HUDEP-2 (cell line): Measurements from ENCODE around the gene ST3GAL2.

Experiments used
- DNase-seq, 76 experiments: peaks; one replicate each; lab custom pipeline; 2025; ENCODE audit not compliant: unreplicated experiment in 76 of 76; lab: John Stamatoyannopoulos, UW

Gene ST3GAL2

DNA sequence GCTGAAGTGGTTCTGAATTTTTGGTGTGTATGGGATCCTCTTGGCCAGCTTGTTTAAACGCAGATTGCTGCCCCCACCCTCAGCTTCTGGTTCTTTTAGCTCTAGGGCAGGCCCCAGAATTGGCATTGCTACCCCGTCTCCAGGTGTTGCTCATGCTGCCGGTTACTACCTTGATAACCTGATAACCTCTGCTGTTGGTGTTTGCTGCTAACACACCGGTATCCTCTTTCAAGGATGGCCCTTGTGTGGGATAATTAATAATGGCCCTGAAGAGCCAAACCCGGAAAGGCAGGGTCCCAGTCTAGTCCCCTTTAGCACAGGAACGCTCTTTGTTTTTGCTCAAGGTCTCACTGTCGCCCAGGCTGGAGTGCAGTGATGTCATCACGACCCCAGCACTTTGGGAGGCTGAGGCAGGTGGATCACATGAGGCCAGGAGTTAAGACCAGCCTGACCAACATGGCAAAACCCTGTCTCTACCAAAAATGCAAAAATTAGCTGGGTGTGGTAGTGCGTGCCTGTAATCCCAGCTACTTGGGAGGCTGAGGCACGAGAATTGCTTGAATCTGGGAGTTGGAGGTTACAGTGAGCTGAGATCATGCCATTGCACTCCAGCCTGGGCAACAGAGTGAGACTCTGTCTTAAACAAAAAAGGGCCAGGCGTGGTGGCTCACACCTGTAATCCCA is 1.3 kb upstream of the ST3GAL2 start:
- DNase-seq, result no peak

DNA sequence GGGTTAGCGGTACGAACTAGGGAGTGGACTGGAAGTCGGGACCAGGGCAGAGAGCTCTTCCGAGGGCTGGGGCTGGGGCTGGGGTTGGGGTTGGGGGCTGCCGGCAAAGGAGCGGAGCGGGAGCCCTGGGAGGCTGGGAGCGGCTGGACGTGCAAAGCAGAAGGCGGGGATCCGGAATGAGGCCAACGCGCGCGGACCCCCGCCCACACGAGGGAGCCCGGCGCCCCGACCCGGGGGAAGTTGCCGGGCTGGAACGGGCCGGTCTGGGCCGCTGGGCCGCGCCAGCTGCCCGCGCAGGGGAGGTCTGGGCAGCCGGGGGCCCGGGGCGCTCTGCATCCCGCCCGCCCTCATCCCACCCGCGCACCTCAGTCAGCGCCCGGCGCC is 323 bp downstream of the ST3GAL2 start:
- DNase-seq, result peak in 2 of 76 experiments; percentile 42 to 49

DNA sequence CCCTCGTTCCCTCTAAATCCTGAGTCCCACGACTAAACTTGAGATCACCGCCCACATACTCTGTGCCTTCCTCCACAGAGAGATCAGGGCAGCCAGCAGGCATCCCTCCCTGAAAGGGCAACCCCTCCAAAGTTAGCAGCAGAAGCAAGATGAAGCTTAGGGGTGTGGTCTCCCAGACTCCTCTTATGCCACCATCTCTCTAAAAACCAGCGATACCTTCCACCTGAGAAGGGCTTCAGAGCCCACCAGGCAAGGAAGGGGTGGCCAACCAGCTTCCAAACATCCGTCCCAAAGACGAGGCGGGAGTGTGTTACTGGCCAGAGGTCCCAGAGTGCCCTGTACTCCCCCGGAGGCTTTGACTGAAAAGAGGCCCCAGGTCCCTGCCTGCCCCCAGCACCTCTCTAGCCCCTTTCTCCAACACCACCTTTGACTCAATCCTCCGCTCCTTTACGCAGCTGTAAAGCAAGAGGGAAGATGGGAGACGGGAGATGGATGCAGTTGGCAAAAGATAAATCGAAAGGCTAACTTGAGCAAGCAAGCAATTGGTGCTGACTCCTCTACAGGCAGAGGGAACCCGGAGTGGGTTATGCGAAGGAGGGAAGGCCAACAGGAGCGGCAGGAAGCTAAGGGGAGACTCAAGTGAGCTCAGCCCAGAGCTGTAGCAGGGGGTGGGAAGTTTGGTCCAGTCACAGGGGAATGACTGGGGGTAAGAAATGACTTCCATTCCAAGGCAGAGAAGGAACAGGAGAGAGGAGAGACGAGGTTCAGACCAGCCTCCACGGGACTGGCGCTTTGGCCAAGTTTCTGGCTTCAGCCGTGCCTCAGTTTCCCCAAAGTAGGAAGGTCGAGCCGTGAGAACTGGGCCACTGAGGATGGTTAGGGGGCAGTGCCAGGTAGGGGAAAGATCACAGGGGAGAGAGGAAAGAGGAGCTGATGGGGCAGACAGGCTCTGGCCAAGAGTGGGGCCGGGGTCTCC is 1.0 kb downstream of the ST3GAL2 start:
- peak in 9 of 76 experiments; percentile 11 to 30 (median 19) for DNase-seq

DNA sequence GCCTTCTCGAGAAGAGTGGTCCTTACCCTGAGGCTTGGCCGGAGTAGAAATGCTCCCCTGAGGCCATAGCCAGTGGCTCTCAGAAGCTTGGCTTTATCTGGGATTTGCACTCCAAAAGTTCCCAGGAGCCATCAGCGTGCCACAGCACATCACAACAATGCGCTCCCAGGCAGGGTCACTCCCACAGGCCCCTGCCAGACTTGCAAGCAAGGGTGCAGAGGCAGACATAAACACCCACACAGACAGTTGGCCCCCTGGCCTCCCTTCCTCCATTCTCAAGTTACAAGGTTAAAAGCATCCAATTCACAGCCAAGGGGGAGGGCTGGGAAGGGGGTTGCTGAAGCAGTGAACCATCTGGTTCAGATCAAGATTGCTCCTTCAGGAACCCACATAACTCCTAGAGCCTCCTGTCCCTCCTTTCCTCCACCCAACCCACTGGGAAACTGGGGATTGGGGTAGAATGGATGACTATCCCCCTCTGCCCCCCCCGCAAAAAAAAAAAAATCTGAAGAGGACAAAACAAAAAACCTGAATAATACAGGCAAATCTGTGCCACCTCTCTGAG is 1.8 kb downstream of the ST3GAL2 start:
- DNase-seq, result peak in 2 of 76 experiments; percentile 25 to 36

DNA sequence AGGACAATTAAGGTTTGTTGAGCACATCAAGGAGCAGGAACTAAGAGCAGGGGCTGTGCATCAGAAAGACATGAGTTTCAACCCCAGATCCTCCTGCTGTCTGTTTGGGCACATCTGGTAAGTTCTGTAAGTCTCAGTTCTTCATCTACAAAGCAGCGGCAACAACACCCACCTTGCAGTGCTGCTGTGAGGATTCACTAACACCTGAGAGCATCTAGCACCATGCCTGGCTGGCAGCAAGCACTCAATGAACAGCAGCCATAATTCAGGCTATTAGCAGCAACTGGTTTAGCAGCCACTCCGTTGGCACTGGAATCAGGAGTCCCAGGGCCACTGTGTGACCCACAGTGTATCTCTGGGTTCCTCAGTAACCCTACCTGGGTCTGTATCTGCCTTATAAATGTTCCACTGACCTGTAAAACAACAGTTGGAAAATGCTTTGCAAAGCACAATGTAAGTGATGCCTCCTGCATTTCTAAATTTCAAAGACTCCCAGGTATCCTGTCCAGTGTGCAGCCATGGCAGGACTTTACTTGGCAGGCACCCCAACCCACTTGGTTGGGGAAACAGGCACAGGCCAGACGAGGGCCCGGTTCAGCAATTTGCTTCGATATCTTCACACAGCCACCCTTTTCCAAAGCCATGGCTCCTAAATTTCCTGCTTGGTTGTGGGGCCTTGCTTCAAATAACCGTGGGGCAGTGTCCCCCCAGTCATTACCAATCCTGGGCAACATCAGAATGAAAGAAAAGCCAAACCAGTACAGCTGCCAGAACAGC is 4.2 kb downstream of the ST3GAL2 start:
- no peak for DNase-seq

DNA sequence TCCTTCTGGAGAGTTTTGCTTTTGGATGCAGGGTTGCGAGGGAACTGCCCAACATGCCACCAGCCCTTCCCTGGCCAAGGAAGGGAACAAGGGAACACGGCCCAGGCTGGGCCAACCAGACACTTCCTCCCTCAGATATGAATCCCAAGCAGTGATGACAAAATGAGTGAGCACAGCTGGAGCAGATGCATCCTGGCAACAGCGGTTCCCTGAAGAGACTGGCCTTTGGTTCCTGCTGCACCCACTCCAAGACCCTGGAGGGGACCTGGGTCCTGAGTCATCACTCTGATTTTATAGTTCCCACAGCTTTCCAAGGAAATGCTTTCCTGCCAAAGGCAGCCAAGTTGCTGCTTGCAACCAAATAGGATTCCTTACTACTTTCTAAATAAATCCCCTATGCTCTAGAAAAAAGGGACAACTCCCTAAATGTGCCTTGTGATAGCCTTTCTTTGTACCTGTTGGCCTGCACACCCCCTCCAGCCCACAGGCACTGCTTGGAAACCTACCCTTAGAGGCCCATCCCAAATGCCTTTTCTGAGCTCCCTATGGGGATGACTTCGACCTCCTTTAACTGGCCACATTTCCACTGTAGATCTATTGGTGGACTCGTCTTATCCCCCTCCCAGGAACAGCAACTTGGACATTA is 5.3 kb downstream of the ST3GAL2 start:
- no peak for DNase-seq

DNA sequence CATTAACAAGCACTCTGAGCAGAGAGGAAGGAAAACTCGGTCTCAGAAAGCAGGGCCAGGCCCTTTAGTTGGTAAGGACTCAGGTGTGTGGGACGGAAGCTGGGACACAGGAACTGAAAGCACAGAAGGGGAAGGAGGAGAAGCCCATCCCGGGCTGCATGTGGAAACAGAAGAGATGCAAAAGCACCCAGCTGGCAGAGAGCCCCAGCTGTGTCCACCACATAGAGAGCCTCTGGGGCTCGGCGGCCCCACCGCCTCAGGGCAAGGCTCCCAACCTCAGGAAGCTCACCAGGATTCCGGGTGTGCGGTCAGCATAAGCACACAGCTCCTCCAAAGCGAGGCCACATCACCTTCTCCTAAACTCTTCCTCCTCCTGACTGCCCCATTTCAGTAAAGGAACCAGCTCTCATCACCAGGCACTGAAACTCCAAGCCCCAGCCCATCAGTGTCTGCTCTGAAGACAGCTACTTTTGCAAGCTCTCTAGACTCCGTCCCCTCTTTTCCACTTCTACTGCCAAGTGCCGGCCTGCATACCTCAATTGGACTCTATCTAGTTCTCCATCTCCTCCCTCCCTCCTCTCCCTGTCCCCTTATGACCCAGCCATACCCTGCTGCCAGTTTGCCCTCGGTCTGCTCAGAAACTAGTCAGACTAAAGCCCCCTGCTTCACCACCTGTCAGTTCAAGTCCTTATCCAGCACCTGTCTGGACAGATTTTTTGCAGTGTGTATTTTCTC is 6.0 kb downstream of the ST3GAL2 start:
- DNase-seq, result peak in 45 of 76 experiments; percentile 14 to 72 (median 38)

DNA sequence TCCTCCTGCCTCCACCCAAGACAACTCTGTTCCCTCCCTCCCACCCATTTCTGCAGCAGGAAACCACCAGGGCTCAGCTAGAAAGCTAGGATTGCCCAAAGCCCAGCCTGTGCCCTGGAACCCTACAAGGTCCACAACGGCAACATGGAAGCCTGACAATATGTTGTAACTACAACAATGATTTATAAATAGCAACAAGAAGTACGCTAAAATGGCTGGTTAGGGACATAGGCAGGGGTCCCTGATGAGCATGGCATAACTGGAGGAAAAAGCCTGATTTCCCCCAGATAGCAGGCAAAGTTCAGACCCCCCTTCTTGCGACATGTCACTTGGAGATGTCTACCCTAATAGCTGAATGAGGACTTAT is 6.6 kb downstream of the ST3GAL2 start:
- no peak for DNase-seq

DNA sequence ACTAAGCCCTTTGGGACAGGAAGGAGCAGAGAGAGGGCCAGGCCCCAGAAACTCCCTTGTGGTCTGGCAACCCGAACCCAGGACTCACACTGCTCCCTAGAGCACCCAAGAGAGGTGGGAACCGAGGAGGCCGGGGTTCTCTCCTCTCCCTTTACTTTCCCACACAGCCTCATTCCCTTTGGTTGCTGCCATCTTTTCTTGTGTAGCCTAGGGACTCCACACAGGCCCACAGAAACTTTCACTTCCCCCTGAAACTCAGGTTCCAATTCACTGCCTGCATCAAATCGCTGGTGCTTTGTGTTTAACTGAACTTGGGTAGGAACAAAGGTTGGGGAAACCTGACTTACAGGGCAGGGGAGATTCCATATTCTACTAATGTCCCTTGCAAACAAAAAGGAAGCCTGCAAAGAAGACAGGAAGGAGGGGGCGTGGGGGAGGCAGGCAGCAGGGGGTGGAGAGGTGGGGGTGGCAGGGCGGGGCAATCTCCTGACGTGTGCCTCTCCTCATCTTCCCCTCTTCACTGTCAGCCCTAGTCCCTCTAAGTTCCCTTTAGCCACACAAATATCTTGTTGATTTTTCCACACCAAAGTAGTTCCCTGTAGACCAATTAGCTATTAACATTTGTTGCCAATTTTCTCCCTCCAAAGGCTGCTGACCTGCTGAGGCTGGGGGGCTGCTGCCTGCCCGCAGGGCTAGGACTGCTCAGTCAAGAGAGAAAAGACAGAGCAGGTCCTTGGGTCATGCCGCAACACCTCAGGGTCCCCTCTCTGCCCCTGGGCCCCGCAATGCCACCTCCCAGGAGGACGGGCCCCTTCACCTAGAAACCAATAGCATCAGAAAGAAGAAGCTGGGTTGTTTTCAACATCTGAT is 8.0 kb downstream of the ST3GAL2 start:
- DNase-seq, result peak in 47 of 76 experiments; percentile 9 to 72 (median 46)

DNA sequence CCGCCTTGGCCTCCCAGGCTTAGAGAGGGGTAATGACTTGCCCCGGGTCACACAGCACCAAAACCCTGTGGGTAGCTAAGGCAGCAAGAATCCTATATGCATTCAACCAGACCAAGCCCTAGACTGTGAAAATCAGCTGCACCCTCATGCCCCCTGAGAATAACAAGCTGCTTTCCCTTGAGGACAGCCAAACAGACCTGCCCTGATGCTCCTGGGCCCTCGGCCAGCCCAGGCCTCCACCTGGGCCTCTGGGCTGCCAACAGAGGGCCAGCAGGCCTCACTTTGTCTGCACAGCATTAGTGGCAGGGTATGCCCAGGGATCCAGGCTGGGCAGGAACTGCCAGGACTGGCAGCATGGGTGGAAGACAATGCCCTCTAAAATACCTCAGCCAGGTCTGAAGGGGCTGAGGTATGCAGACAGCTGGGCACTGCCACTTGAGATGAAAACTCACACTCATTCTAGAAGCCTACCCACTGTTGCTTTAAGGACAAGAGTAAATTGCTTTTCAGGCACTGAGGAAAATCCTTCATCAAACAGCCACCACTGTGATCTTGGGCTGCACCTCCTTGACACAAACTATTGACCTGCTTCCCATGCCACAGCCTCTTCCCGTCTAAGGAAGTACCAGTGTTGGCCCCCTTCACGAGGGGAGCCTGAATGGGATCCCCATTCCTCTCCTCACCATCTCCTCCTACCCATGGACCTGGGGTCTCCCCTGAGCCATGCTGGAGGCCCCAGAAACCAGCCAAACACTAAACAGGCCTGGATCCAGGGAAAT is 8.8 kb downstream of the ST3GAL2 start:
- DNase-seq, result peak in 6 of 76 experiments; percentile 7 to 51 (median 30)

DNA sequence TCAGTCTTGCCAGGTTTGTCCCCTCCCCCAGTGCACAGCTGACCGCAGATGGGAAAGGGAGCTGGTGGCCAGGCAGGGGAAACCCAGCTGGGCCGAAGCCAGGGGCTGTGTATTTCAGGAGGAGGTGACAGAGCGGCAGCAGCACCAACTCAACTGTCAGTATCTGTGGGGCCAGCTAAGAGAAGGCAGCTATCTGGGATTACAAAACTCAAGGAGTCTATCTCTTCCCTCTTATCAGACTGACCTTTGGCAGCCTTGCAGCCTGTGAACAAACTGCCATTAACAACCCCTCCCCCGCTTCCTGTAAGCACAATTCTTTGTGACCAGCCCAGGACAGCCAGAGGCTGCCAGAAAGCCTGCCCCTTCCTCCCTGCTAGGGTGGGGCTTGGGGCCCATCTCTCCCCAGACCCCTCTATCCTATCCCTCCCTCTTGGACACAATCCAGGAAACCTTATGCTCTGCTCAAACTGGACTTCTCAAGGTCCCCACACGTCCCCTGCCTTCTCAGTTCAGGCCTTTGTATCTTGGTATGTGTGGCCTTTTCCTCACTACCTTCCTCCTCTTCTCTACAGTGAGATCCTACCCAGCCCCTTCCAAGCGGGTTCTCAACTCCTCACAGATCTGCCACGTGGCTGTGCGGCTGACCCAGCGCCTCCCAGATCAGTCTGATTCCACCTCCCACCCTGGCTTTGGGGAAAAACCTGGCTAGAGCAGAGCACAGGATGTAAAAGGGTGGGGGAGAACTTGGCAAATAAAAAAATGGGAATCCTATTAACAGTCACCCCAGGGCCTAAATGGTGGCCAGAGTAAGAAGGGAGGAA is 10.5 kb downstream of the ST3GAL2 start:
- DNase-seq, result peak in 75 of 76 experiments; percentile 79 to 100 (median 99)

DNA sequence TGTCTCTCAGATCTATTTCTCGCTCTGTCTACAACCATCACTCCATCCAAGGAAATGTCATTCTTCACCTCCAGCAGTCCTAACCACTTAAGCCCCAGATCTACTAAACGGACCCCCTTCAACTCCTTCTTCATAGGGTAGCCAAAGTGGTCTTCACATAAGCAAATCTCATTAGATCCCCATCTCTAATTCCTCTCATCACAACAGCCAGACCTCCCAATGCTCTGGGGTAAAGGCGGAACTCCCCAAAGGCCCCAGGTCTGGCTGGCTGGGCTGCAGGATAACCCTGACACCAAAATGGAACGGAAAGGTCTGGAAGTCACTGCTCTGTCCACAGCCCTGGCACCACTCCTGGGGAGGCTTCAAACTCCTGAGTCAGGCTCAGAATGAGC is 11.1 kb downstream of the ST3GAL2 start:
- no peak for DNase-seq

DNA sequence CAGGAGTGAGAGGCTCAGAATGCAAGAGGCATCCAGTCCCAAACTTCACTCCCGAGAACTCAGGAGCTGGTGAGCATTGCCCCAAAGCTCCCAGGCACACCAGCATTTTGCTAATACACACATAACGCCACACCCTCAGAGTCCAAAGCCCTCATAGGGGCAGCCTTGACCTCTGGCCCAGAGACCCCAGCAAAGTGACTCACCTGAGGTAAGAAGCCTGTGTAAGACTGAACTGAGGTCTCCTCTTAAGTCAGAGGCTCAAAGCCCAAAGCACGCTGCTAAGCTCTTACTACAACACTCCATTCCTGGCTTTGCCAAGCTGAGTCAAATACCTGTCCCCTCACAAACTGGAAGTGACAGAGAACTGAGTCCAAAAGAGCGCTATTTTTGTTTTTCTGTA is 16.4 kb downstream of the ST3GAL2 start:
- DNase-seq, result no peak

DNA sequence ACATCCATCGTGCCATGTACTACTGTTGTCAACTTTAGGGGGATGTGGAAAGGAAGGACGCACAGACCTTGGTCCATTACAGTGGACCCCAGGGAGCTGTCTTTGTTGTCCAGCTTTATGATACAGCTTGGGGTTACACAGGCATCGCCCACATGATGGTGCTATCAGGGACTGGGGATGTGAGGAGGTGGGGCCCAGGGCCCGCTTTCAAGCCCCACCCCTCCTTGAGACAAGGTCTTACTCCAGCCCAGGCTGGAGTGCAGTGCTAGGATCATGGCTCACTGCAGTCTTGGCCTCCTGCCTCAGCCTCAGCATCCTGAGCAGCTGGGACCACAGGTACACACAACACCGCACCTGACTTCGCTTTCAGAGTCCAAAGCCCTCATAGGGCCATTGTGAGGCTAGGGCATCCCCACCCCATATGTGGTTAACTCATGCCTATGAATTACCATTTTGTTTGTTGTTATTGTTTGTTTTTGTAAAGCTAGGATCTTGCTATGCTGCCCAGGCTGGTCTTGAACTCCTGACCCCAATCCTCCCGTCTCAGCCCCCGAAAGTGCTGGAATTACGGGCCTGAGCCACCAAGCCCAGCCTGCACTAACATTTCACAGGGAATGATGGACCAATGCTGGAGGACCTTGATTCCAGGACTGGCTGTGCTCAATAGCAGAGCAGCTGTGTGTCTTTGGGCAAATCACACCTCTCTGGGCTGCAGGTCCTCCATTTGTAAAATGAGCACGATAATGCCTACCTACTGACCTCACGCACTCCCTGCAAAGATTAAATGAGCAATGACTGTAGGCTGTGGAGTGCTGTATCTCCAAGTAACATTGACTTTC is 17.2 kb downstream of the ST3GAL2 start:
- peak in 63 of 76 experiments; percentile 12 to 76 (median 50) for DNase-seq

DNA sequence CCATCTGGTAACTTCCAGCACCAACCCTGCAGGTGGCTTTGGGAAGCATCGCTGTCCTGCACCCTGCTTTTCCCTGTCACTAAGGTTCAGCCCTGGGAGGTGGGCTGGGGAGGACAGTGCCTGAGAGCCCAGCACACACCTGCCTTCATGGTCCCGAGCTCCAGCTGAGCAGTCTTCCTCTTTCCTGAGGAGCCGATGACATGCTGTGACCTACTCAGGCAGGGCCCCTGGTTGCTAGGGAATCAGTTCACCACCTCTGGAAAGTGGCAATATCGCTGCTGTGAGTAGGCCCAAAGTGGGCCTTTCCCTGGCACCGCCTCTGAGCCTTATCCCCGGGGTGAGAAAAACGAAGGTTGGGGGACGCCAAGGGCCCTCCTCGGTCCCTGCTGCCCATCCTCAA is 17.9 kb downstream of the ST3GAL2 start:
- no peak for DNase-seq
